ENCODE data around the gene TLK1.

The TLK1 gene

GRCh38 chr2:171160119-171160955 lies at the start of gene TLK1:
Gene TLK1 (minus strand): TSS chr2:171160893. CDS start chr2:171160428, 465 bp downstream.
- DNase-seq (ENCODE audit: low spot score): peak; percentile 67
- in situ Hi-C loops (cut with MboI; ENCODE audit: low sequenced_read_pairs, unreplicated experiment): loop anchor here (10.0 kb wide), 1 partner anchor 154 kb away; no protein-coding TSS in a partner anchor
- TF ChIP-seq CTCF (IDR thresholded peaks at IDR 0.05; ENCODE audit: borderline replicate concordance, control extremely low read depth, extremely low read depth, insufficient read depth, missing control alignments): peak; percentile 27

- TF ChIP-seq CTCF (IDR thresholded peaks at IDR 0.05; ENCODE audit: borderline replicate concordance, control extremely low read depth, extremely low read depth, insufficient read depth, missing control alignments): no peak
- DNase-seq (ENCODE audit: low spot score): no peak
- in situ Hi-C loops (cut with MboI; ENCODE audit: low sequenced_read_pairs, unreplicated experiment): no loop called here
Observed at GRCh38 chr2:171210216-171210863, 49.6 kb upstream of the TLK1 start.

GRCh38 chr2:171208657-171209056 lies 48.0 kb upstream of the TLK1 start:
- TF ChIP-seq CTCF (IDR thresholded peaks at IDR 0.05; ENCODE audit: borderline replicate concordance, control extremely low read depth, extremely low read depth, insufficient read depth, missing control alignments): no peak
- DNase-seq (ENCODE audit: low spot score): no peak
- in situ Hi-C loops (cut with MboI; ENCODE audit: low sequenced_read_pairs, unreplicated experiment): no loop called here

- in situ Hi-C loops (cut with MboI; ENCODE audit: low sequenced_read_pairs, unreplicated experiment): no loop called here
Observed at GRCh38 chr2:171206422-171207115, 45.9 kb upstream of the TLK1 start.

GRCh38 chr2:171205551-171205950 lies 44.9 kb upstream of the TLK1 start:
- in situ Hi-C loops (cut with MboI; ENCODE audit: low sequenced_read_pairs, unreplicated experiment): no loop called here
- no peak for TF ChIP-seq CTCF (IDR thresholded peaks at IDR 0.05; ENCODE audit: borderline replicate concordance, control extremely low read depth, extremely low read depth, insufficient read depth, missing control alignments)
- no peak for DNase-seq (ENCODE audit: low spot score)

More at GRCh38 chr2:171206422-171207115, 45.9 kb upstream of the TLK1 start:
- no peak for DNase-seq (ENCODE audit: low spot score)
- no peak for TF ChIP-seq CTCF (IDR thresholded peaks at IDR 0.05; ENCODE audit: borderline replicate concordance, control extremely low read depth, extremely low read depth, insufficient read depth, missing control alignments)

GRCh38 chr2:171201767-171202166 lies 41.1 kb upstream of the TLK1 start:
- in situ Hi-C loops (cut with MboI; ENCODE audit: low sequenced_read_pairs, unreplicated experiment): no loop called here
- DNase-seq (ENCODE audit: low spot score): no peak
- no peak for TF ChIP-seq CTCF (IDR thresholded peaks at IDR 0.05; ENCODE audit: borderline replicate concordance, control extremely low read depth, extremely low read depth, insufficient read depth, missing control alignments)

Measured in GM13976 (cell line).